Panc1 (cell line): ENCODE measurements around the gene REV1.

Experiments
- POLR2AphosphoS5 ChIP-seq: IDR thresholded peaks from 2 replicates; pipeline ENCODE4 v1.6.1; 2012; ENCODE audit warnings: mild to moderate bottlenecking, low read depth, low read length, moderate library complexity
- TF ChIP-seq, protein P1 (sequence below): fragments of 450-650 bp; IDR thresholded peaks from 2 replicates; pipeline ENCODE4 v1.5.1; 2017; ENCODE audit warnings: mild to moderate bottlenecking
- TF ChIP-seq, protein P2 (sequence below), 2 experiments: IDR thresholded peaks; 2 replicates each; pipeline ENCODE4 v1.6.1; 2011 to 2012; ENCODE audit warnings: low read depth in 2 of 2, control low read depth in 1 of 2, low read length in 1 of 2, mild to moderate bottlenecking in 1 of 2, moderate library complexity in 1 of 2; ENCODE audit not compliant: insufficient read depth in 1 of 2

DNA sequence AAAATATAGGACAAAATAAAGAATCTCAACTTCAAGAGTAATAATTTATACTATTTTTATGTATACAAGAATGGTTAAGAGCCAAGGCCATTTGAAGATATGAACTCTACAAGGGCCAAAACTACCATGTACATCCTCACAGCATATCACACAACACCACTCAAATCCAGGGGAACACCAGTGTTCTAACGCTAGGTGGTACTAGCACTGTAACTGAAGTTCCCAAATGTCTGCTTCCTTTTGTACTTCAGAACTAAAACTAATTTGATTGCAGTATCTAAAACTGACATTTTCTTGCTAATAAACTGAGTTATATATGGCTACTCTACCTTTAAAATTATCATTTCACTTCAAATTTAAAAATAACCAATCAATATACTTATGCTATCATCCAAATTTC is 47.0 kb downstream of the REV1 start:
- TF ChIP-seq, protein P1, sequence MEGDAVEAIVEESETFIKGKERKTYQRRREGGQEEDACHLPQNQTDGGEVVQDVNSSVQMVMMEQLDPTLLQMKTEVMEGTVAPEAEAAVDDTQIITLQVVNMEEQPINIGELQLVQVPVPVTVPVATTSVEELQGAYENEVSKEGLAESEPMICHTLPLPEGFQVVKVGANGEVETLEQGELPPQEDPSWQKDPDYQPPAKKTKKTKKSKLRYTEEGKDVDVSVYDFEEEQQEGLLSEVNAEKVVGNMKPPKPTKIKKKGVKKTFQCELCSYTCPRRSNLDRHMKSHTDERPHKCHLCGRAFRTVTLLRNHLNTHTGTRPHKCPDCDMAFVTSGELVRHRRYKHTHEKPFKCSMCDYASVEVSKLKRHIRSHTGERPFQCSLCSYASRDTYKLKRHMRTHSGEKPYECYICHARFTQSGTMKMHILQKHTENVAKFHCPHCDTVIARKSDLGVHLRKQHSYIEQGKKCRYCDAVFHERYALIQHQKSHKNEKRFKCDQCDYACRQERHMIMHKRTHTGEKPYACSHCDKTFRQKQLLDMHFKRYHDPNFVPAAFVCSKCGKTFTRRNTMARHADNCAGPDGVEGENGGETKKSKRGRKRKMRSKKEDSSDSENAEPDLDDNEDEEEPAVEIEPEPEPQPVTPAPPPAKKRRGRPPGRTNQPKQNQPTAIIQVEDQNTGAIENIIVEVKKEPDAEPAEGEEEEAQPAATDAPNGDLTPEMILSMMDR: peak; percentile 38; the same call in 1 of the 2 replicates
- TF ChIP-seq, protein P2, sequence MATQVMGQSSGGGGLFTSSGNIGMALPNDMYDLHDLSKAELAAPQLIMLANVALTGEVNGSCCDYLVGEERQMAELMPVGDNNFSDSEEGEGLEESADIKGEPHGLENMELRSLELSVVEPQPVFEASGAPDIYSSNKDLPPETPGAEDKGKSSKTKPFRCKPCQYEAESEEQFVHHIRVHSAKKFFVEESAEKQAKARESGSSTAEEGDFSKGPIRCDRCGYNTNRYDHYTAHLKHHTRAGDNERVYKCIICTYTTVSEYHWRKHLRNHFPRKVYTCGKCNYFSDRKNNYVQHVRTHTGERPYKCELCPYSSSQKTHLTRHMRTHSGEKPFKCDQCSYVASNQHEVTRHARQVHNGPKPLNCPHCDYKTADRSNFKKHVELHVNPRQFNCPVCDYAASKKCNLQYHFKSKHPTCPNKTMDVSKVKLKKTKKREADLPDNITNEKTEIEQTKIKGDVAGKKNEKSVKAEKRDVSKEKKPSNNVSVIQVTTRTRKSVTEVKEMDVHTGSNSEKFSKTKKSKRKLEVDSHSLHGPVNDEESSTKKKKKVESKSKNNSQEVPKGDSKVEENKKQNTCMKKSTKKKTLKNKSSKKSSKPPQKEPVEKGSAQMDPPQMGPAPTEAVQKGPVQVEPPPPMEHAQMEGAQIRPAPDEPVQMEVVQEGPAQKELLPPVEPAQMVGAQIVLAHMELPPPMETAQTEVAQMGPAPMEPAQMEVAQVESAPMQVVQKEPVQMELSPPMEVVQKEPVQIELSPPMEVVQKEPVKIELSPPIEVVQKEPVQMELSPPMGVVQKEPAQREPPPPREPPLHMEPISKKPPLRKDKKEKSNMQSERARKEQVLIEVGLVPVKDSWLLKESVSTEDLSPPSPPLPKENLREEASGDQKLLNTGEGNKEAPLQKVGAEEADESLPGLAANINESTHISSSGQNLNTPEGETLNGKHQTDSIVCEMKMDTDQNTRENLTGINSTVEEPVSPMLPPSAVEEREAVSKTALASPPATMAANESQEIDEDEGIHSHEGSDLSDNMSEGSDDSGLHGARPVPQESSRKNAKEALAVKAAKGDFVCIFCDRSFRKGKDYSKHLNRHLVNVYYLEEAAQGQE (IDR thresholded peaks at IDR 0.05; ENCODE audit: insufficient read depth in 1 of 2, low read depth in 2 of 2, low read length in 1 of 2): no peak
- no peak for TF ChIP-seq POLR2AphosphoS5
